ENCODE data around the gene SF3B4. TPM values are rescaled to one million over a fixed set of nuclear protein-coding genes. Genes with fewer than 3 reads are reported as not detected.

The SF3B4 gene, protein sequence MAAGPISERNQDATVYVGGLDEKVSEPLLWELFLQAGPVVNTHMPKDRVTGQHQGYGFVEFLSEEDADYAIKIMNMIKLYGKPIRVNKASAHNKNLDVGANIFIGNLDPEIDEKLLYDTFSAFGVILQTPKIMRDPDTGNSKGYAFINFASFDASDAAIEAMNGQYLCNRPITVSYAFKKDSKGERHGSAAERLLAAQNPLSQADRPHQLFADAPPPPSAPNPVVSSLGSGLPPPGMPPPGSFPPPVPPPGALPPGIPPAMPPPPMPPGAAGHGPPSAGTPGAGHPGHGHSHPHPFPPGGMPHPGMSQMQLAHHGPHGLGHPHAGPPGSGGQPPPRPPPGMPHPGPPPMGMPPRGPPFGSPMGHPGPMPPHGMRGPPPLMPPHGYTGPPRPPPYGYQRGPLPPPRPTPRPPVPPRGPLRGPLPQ
- total RNA-seq: 13.3 and 19.6 TPM in 2 replicates

DNA sequence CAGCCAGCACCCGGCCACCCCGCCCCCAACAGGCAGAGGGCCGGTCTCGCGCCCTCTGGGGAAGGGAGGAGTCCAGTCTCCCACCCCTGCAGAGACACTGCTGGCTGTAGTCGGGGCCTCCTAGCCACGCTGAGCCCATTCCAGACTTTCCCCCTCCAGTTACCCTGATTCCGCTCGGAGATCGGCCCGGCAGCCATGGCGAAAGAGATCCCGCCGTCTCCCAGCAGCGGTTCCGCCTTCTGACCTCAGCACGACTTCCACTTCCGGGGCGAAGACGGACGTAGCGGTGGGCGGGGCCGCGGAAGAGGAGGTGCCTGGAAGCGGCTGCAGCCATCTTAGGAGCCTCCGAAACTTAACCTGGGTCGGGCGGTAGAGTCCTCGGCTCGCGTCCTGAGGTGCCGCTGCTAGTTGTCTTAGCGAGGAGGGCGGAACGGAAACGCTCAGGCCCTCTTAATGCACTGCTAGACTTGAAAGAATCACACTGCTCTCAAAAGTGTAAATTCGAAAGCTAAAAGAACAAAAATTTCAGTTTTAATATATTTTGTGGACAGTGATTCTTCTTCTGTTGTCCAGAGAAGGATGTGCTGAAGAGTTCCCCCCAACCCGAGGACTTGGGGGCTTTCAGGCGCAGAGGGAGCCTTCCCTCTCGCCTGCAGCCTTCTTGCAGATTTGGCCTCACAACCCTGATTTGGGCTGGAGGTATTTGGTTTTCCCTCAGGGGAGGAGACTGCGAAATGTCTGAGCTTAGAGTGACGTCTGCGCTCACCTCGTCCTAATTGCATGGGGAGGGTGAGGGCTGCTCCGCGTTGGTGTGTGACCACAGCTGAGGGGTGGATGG lies at the start of gene SF3B4:
Gene SF3B4, minus strand, starts transcription at position 241 of the 838 bp plus-strand sequence. Its CDS starts 44 bp downstream, at position 197.

GRCh38 chr1:149936170-149936991 lies 8.8 kb upstream of the SF3B4 start, which contains the start of gene MTMR11:
Gene MTMR11 (minus strand): TSS chr1:149936879. CDS start chr1:149936647, 232 bp downstream.

DNA sequence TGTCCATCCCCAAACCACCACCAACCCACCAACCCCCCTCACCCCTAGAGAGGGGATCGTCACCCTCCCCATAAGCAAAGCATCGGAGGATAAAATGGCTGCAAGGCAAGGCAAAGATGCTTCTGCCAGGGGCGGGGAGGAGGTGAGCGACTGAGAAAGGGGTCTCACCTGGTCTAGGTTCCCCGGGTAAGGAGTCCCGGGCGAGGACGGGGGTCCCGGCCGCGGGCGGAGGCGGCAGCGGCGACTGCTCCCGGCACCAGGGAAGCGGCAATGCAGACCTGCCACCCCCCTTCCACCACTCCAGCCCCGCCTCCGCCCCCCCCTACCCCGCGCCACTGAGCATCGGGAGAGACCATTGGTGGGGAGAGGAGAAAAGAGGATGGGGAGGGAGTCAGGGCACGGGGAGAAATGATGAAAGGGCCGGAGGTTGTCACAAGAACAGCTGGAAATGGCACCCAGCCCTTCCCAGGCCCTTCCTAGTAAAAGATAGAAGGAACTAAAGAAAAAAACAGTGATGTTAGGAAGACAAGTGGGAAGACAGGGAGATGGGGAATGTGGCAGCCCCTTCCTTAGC lies 9.9 kb downstream of the SF3B4 start, which contains the start of gene SV2A:
Gene SV2A, minus strand, starts transcription at position 274 of the 574 bp plus-strand sequence. CDS start 4,004 bp downstream, outside the sequence.

DNA sequence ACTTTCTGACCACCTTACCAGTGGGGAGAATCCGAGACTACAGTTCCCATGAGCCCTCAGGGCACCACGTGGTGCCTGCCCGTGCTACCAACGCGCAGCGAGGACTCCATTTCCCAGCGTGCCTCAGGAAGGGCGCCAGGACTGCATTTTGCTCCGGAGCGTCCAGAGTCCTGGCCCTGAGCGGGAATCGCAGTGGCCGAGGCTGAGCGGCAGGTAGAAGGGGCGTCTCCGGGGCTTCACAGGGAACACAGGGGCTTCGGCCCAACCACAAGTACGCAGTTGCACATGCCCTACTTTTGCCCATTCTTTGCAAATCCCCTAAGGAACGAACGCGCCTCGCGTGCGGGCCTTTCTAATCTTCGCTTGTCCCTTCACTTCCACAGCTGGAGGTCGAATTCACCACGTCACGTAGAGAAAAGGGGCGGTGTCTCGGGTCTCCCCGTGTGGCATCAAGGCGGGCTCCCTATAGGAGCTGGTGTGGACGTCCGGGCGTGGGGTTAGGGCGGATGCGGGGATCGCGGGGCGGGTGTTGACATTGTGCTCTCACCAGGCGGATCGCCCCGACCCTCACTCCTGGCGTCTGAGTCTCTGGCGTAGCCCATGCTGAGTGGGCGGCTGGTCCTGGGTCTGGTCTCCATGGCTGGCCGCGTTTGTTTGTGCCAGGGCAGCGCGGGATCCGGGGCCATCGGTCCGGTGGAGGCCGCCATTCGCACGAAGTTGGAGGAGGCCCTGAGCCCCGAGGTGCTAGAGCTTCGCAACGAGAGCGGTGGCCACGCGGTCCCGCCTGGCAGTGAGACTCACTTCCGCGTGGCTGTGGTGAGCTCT lies 27.9 kb downstream of the SF3B4 start, which contains the start of gene BOLA1:
Gene BOLA1, plus strand, starts transcription at position 109 of the 825 bp plus-strand sequence. Its CDS starts 492 bp downstream, at position 601.

Other genes starting within 250 kb of the SF3B4 start
- not detected in 2 replicates for gene FCGR1A, start 145.1 kb downstream of the SF3B4 start, total RNA-seq
- 7.7 and 16.1 TPM in 2 replicates for gene BOLA1, start 28.2 kb downstream of the SF3B4 start, total RNA-seq
- gene SV2A, start 10.0 kb downstream of the SF3B4 start, total RNA-seq: 2.1 and 2.7 TPM in 2 replicates
- 39.5 and 47.9 TPM in 2 replicates for gene MTMR11, start 9.1 kb upstream of the SF3B4 start, total RNA-seq
- gene OTUD7B, start 82.9 kb upstream of the SF3B4 start, total RNA-seq: 13.0 and 20.1 TPM in 2 replicates
- gene VPS45, start 140.0 kb upstream of the SF3B4 start, total RNA-seq: 21.2 and 32.4 TPM in 2 replicates
- 11.2 and 22.8 TPM in 2 replicates for gene PLEKHO1, start 222.1 kb upstream of the SF3B4 start, total RNA-seq

All from placental epithelial cell (primary cell).